Mesenchymal stem cell (in vitro differentiated cells and primary cell): ENCODE data around the gene LRSAM1.

Experiments
- DNase-seq: peaks from one replicate; pipeline ENCODE4 v3.0.0-alpha.2; 2013
- H2AFZ ChIP-seq: one replicate; pipeline ENCODE4 v1.6.1; 2013; ENCODE audit warnings: low read depth, mild to moderate bottlenecking, control low read depth, inconsistent platforms, low read length, moderate library complexity
- H2AK5ac ChIP-seq: 2 replicates; pipeline ENCODE4 v1.6.1; 2013; ENCODE audit warnings: low read length, moderate library complexity, mild to moderate bottlenecking, inconsistent platforms; ENCODE audit not compliant: severe bottlenecking
- H2BK120ac ChIP-seq: one replicate; pipeline ENCODE4 v1.6.1; 2013; ENCODE audit warnings: low read depth, mild to moderate bottlenecking, inconsistent platforms, low read length, moderate library complexity
- H2BK12ac ChIP-seq, 2 experiments: one replicate each; pipeline ENCODE4 v1.6.1; 2013; ENCODE audit warnings: inconsistent platforms in 2 of 2, low read length in 2 of 2, mild to moderate bottlenecking in 2 of 2, moderate library complexity in 2 of 2, control low read depth in 1 of 2
- H2BK15ac ChIP-seq: one replicate; pipeline ENCODE4 v1.6.1; 2013; ENCODE audit warnings: mild to moderate bottlenecking, low read depth, inconsistent platforms; ENCODE audit not compliant: poor library complexity, severe bottlenecking
- H2BK5ac ChIP-seq: 2 replicates; pipeline ENCODE4 v1.6.1; 2013; ENCODE audit warnings: low read depth, mild to moderate bottlenecking, low read length, control low read depth, inconsistent platforms; ENCODE audit not compliant: poor library complexity, severe bottlenecking
- H3K14ac ChIP-seq, 2 experiments: one replicate each; pipeline ENCODE4 v1.6.1; 2013; ENCODE audit warnings: inconsistent platforms in 2 of 2, low read length in 2 of 2, control low read depth in 1 of 2, mild to moderate bottlenecking in 1 of 2, moderate library complexity in 1 of 2
- H3K18ac ChIP-seq, 2 experiments: one replicate each; pipeline ENCODE4 v1.6.1; 2013; ENCODE audit warnings: inconsistent platforms in 2 of 2, low read length in 2 of 2, control low read depth in 1 of 2, low read depth in 1 of 2, mild to moderate bottlenecking in 1 of 2
- H3K23ac ChIP-seq, 2 experiments: one replicate each; pipeline ENCODE4 v1.6.1; 2013; ENCODE audit warnings: inconsistent platforms in 2 of 2, low read length in 2 of 2, mild to moderate bottlenecking in 2 of 2, moderate library complexity in 2 of 2, control low read depth in 1 of 2
- H3K27ac ChIP-seq: 2 replicates; pipeline ENCODE4 v1.5.1; 2013; ENCODE audit warnings: mild to moderate bottlenecking, moderate library complexity, low read length, control low read depth, inconsistent platforms; ENCODE audit not compliant: poor library complexity, severe bottlenecking
- H3K27me3 ChIP-seq, 2 experiments: 2 replicates each; pipeline versions ENCODE4 v1.6.1 to v1.7.0; 2013; ENCODE audit warnings: low read length in 2 of 2, mild to moderate bottlenecking in 2 of 2, moderate library complexity in 2 of 2, control low read depth in 1 of 2, inconsistent platforms in 1 of 2; ENCODE audit not compliant: control insufficient read depth in 1 of 2, insufficient read depth in 1 of 2
- H3K36me3 ChIP-seq, 2 experiments: 2 replicates each; pipeline versions ENCODE4 v1.6.1 to v1.7.0; 2013; ENCODE audit warnings: low read length in 2 of 2, control low read depth in 1 of 2, inconsistent platforms in 1 of 2, low read depth in 1 of 2, mild to moderate bottlenecking in 1 of 2; ENCODE audit not compliant: insufficient read depth in 2 of 2, control insufficient read depth in 1 of 2
- H3K4ac ChIP-seq, 2 experiments: one replicate each; pipeline ENCODE4 v1.6.1; 2013; ENCODE audit warnings: inconsistent platforms in 2 of 2, low read length in 2 of 2, mild to moderate bottlenecking in 2 of 2, moderate library complexity in 2 of 2, control low read depth in 1 of 2, low read depth in 1 of 2
- H3K4me1 ChIP-seq: 2 replicates; pipeline ENCODE4 v1.6.1; 2013; ENCODE audit warnings: low read depth, low read length, control low read depth; ENCODE audit not compliant: control insufficient read depth, insufficient read depth
- H3K4me2 ChIP-seq: 2 replicates; pipeline ENCODE4 v1.6.1; 2013; ENCODE audit warnings: low read length, mild to moderate bottlenecking, inconsistent platforms; ENCODE audit not compliant: poor library complexity, severe bottlenecking
- H3K4me3 ChIP-seq, 2 experiments: 2 replicates each; pipeline versions ENCODE4 v1.5.1 to v1.7.0; 2013; ENCODE audit warnings: low read length in 2 of 2, mild to moderate bottlenecking in 2 of 2, control low read depth in 1 of 2, low read depth in 1 of 2; ENCODE audit not compliant: insufficient read depth in 1 of 2
- H3K79me1 ChIP-seq: replicated peaks from 2 replicates; pipeline ENCODE4 v1.6.1; 2013; ENCODE audit warnings: mild to moderate bottlenecking, control low read depth, low read length, inconsistent platforms; ENCODE audit not compliant: poor library complexity, severe bottlenecking
- H3K9ac ChIP-seq: 2 replicates; pipeline ENCODE4 v1.7.0; 2013; ENCODE audit warnings: mild to moderate bottlenecking, low read length, moderate library complexity
- H3K9me3 ChIP-seq: 2 replicates; pipeline ENCODE4 v1.7.0; 2013; ENCODE audit warnings: mild to moderate bottlenecking, low read length; ENCODE audit not compliant: control insufficient read depth
- H4K8ac ChIP-seq: one replicate; pipeline ENCODE4 v1.6.1; 2013; ENCODE audit warnings: inconsistent platforms, mild to moderate bottlenecking, low read length, moderate library complexity
- H4K91ac ChIP-seq: one replicate; pipeline ENCODE4 v1.6.1; 2013; ENCODE audit warnings: mild to moderate bottlenecking, low read length, inconsistent platforms
- WGBS: methylation state at CpG from one replicate; pipeline ENCODE4 v1.1.7; 2013; ENCODE audit warnings: mixed read lengths; 5-methylcytosine and 5-hydroxymethylcytosine counted together

LRSAM1 gene

DNA sequence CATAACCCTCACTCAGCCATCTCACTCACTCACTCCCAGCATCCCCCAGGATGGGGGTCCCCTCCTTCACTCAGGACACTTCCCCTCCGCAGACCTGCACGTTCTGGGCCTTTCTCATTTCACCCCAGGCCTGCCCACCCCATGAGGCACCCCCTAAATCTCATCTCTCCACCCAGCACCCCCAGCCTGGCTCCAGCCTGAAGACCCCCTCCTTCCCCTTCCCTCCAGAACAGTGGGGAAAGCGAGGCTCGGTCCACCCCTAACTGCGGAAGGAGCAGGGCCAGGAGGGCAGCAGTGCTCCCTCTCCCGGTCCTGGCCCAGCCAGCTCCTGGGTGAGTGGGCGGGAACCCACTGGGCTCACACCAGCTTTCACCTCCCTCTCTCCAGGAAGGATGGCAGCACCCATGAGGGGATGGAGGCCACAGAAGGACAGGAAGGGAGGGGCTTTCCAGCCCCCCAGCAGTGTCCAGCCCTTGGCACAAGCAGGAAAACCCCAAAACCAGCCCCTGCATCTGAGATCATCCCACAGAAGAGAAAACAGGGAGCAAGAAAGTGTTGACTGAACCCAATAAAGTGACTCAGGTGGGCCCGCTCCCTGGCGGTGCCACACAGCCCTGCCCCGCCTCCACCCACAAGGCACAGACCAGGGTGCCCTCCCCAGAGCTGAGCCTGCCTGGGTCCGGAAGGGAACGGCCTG, 55.0 kb downstream of the LRSAM1 start:
- H2AFZ ChIP-seq, result no peak overlapping the region
- H2BK12ac ChIP-seq, result peak overlapping the region; percentile 18 to 33
- DNase-seq, result no peak
- peak overlapping the region; percentile 23 for H2BK120ac ChIP-seq
- peak overlapping the region; percentile 78 for H4K8ac ChIP-seq
- H3K23ac ChIP-seq, result no peak overlapping the region
- H3K9me3 ChIP-seq, result no peaks in the 10 kb centered on the region
- 89% methylated on average over 8 of the region's 12 CpGs for WGBS
- H3K4me1 ChIP-seq, result peaks cover 52% of the 10 kb centered on the region
- H2AK5ac ChIP-seq, result peak overlapping the region; percentile 83
- H2BK15ac ChIP-seq, result peak overlapping the region; percentile 93
- peak overlapping the region; percentile 45 for H3K9ac ChIP-seq
- H3K27ac ChIP-seq, result peak overlapping the region; percentile 72
- H4K91ac ChIP-seq, result peak overlapping the region; percentile 78
- no peak overlapping the region for H3K14ac ChIP-seq
- H3K79me1 ChIP-seq, result peaks cover 3% of the 10 kb centered on the region
- H3K36me3 ChIP-seq, result peaks cover 84% of the 10 kb centered on the region in 2 experiments
- H3K4me3 ChIP-seq, result no peak overlapping the region
- H3K27me3 ChIP-seq, result no peaks in the 10 kb centered on the region
- no peak overlapping the region for H2BK5ac ChIP-seq
- no peak overlapping the region for H3K4me2 ChIP-seq
- no peak overlapping the region for H3K4ac ChIP-seq
- H3K18ac ChIP-seq, result peak overlapping the region; percentile 31 to 54

GRCh38 chr9:127506814-127507750, 55.8 kb downstream of the LRSAM1 start:
- Histone ChIP-seq H3K18ac (peak overlapping the region; percentile 6 to 54), H3K9me3 (no peaks in the 10 kb centered on the region), H2BK12ac (peak overlapping the region; percentile 18 to 33), H4K91ac (peak overlapping the region; percentile 43), H3K36me3 (peaks cover 78 to 84% of the 10 kb centered on the region in 2 experiments), H3K4ac (peak overlapping the region; percentile 24 to 54), H3K79me1 (peaks cover 3% of the 10 kb centered on the region), H3K4me1 (peaks cover 52% of the 10 kb centered on the region), H4K8ac (peak overlapping the region; percentile 78), H2AFZ (no peak overlapping the region), H3K27ac (peak overlapping the region; percentile 72), H2BK5ac (no peak overlapping the region), H3K14ac (peak overlapping the region in 1 of 2 experiments; percentile 15), H2BK120ac (peak overlapping the region; percentile 23), H3K9ac (no peak overlapping the region), H2AK5ac (peak overlapping the region; percentile 83), H3K23ac (no peak overlapping the region), H3K4me2 (no peak overlapping the region), H3K4me3 (no peak overlapping the region), H2BK15ac (peak overlapping the region; percentile 93), H3K27me3 (no peaks in the 10 kb centered on the region)
- peak; percentile 80 for DNase-seq
- 65% methylated on average over 38 of the region's 42 CpGs for WGBS

GRCh38 chr9:127507751-127508648, 56.7 kb downstream of the LRSAM1 start:
- Histone ChIP-seq H4K91ac (peak overlapping the region; percentile 0), H3K27ac (peak overlapping the region; percentile 72), H3K4me1 (peaks cover 53% of the 10 kb centered on the region), H2BK120ac (no peak overlapping the region), H3K4me3 (no peak overlapping the region), H3K79me1 (peaks cover 2% of the 10 kb centered on the region), H2BK12ac (no peak overlapping the region), H2AFZ (no peak overlapping the region), H2AK5ac (peak overlapping the region; percentile 21), H3K27me3 (no peaks in the 10 kb centered on the region), H4K8ac (peak overlapping the region; percentile 32), H3K23ac (no peak overlapping the region), H3K18ac (peak overlapping the region in 1 of 2 experiments; percentile 40), H3K14ac (peak overlapping the region in 1 of 2 experiments; percentile 4), H3K4me2 (no peak overlapping the region), H3K36me3 (peaks cover 78 to 87% of the 10 kb centered on the region in 2 experiments), H3K9ac (no peak overlapping the region), H2BK15ac (no peak overlapping the region), H3K9me3 (no peaks in the 10 kb centered on the region), H2BK5ac (no peak overlapping the region), H3K4ac (no peak overlapping the region)
- DNase-seq, result no peak
- WGBS, result 94% methylated on average over 40 of the region's 40 CpGs
